ENCODE results near the gene ZNF485.

GRCh38 chr10:43584051-43584450, 22.2 kb upstream of the ZNF485 start:
- TF ChIP-seq CTCF (IDR thresholded peaks at IDR 0.05) (no peak), EZH2 (IDR thresholded peaks at IDR 0.05; ENCODE audit: borderline replicate concordance, insufficient read depth, low read depth, low read length, poor library complexity, severe bottlenecking) (no peak)

Measured in B cell (primary cell).